Measurements from ENCODE around the gene ADARB2.

DNA sequence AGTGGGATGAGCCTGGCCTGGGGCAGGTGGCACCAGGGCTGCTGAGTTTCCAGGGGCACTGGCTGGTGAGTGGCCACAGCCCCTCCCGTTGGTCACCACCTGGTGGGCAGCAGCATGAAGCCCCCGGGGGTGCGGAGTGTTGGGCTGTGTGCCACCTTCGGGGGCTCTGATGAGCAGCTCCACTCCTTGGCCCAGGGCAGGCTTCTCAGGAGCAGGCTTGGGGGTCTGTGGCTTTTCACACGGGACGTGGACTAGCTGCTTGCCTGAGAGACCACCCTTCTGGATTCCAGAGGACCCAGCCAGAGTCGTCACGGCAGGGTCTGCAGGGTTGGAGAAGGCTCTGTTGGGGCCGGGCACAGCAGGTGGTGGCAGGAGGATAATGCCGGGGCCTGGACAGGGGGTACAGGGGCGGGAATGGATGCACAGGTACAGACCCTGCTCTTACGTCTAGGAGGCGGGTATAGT, 193.1 kb downstream of the ADARB2 start:
- TF ChIP-seq, protein P1, sequence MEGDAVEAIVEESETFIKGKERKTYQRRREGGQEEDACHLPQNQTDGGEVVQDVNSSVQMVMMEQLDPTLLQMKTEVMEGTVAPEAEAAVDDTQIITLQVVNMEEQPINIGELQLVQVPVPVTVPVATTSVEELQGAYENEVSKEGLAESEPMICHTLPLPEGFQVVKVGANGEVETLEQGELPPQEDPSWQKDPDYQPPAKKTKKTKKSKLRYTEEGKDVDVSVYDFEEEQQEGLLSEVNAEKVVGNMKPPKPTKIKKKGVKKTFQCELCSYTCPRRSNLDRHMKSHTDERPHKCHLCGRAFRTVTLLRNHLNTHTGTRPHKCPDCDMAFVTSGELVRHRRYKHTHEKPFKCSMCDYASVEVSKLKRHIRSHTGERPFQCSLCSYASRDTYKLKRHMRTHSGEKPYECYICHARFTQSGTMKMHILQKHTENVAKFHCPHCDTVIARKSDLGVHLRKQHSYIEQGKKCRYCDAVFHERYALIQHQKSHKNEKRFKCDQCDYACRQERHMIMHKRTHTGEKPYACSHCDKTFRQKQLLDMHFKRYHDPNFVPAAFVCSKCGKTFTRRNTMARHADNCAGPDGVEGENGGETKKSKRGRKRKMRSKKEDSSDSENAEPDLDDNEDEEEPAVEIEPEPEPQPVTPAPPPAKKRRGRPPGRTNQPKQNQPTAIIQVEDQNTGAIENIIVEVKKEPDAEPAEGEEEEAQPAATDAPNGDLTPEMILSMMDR (IDR thresholded peaks at IDR 0.05), result no peak
- no peak for TF ChIP-seq POLR2AphosphoS5 (IDR thresholded peaks at IDR 0.05)
- TF ChIP-seq EP300 (IDR thresholded peaks at IDR 0.05; ENCODE audit: low read depth), result no peak
